H1 (cell line): ENCODE data around the gene GABRA6. TPM values are rescaled to one million over a fixed set of nuclear protein-coding genes. Genes with fewer than 3 reads are reported as not detected.

Source experiments
- CTCF ChIA-PET: fragments of 300-600 bp; sonication (Branson Sonifier 250); formaldehyde crosslinking; loops from one replicate; lab custom pipeline; 2021; ENCODE audit not compliant: partially characterized antibody; lab: Charles Lee
- POLR2A ChIA-PET: fragments of 300-600 bp; sonication (Branson Sonifier 250); formaldehyde crosslinking; loops from one replicate; lab custom pipeline; 2021; ENCODE audit warnings: inconsistent platforms; ENCODE audit not compliant: partially characterized antibody; lab: Charles Lee
- DNase-seq, 2 experiments: peaks; one replicate each; pipeline versions ENCODE4 v3.0.0 to v3.0.0-alpha.2; 2010 to 2022; ENCODE audit warnings: low spot score in 2 of 2, low read depth in 1 of 2, mixed read lengths in 1 of 2
- FAIRE-seq: peaks from 2 replicates; lab custom pipeline; 2011; peaks lifted over from hg19 to GRCh38; lab: Jason Lieb, UNC
- H2AFZ ChIP-seq: 2 replicates; pipeline ENCODE4 v1.8.1; 2012; ENCODE audit warnings: low read length, inconsistent platforms
- H2AK5ac ChIP-seq: 2 replicates; pipeline ENCODE4 v1.6.1; 2013; ENCODE audit warnings: low read depth, low read length
- H2BK120ac ChIP-seq: replicated peaks from 2 replicates; pipeline ENCODE3; 2013; ENCODE audit warnings: low read depth, low read length, inconsistent platforms
- H2BK12ac ChIP-seq: 2 replicates; pipeline ENCODE4 v1.6.1; 2013; ENCODE audit warnings: low read depth, low read length
- H2BK15ac ChIP-seq: 2 replicates; pipeline ENCODE4 v1.6.1; 2013; ENCODE audit warnings: low read length
- H2BK20ac ChIP-seq: 2 replicates; pipeline ENCODE4 v1.6.1; 2013; ENCODE audit warnings: low read length
- H2BK5ac ChIP-seq: 2 replicates; pipeline ENCODE4 v1.6.1; 2013; ENCODE audit warnings: low read depth, low read length
- H3K14ac ChIP-seq: 2 replicates; pipeline ENCODE4 v1.6.1; 2013; ENCODE audit warnings: inconsistent platforms; ENCODE audit not compliant: insufficient read length
- H3K18ac ChIP-seq: 2 replicates; pipeline ENCODE4 v1.6.1; 2013; ENCODE audit warnings: low read length; ENCODE audit errors: extremely low read depth
- H3K23ac ChIP-seq: 2 replicates; pipeline ENCODE4 v1.6.1; 2013; ENCODE audit warnings: inconsistent platforms; ENCODE audit not compliant: insufficient read length
- H3K23me2 ChIP-seq: 2 replicates; pipeline ENCODE4 v1.6.1; 2013; ENCODE audit warnings: low read depth, low read length
- H3K27ac ChIP-seq: 2 replicates; pipeline ENCODE4 v1.6.1; 2011; ENCODE audit warnings: low read depth, low read length, inconsistent platforms
- H3K27me3 ChIP-seq, 4 experiments: replicated peaks in 1 of 4; 1 replicate in 1 of 4; 2 replicates in 3 of 4; pipeline versions ENCODE4 v1.6.1 to v1.8.1; 2011 to 2013; ENCODE audit warnings: low read length in 3 of 4, mild to moderate bottlenecking in 3 of 4, inconsistent platforms in 2 of 4, mixed read lengths in 2 of 4, moderate library complexity in 1 of 4; ENCODE audit not compliant: control insufficient read depth in 3 of 4, insufficient read depth in 3 of 4; ENCODE audit errors: extremely low read depth in 1 of 4
- H3K36me3 ChIP-seq, 4 experiments: 2 replicates each; pipeline versions ENCODE4 v1.6.1 to v1.8.1; 2011 to 2013; ENCODE audit warnings: mild to moderate bottlenecking in 4 of 4, low read length in 3 of 4, moderate library complexity in 2 of 4, control low read depth in 1 of 4, inconsistent platforms in 1 of 4; ENCODE audit not compliant: insufficient read depth in 4 of 4, control insufficient read depth in 2 of 4
- H3K4ac ChIP-seq: replicated peaks from 2 replicates; pipeline ENCODE3; 2013; ENCODE audit warnings: low read length, low read depth, mixed read lengths, inconsistent platforms; ENCODE audit not compliant: insufficient read length
- H3K4me1 ChIP-seq, 4 experiments: replicated peaks in 1 of 4; 1 replicate in 1 of 4; 2 replicates in 3 of 4; pipeline versions ENCODE4 v1.6.1 to v1.8.1; 2011 to 2013; ENCODE audit warnings: low read length in 3 of 4, inconsistent platforms in 2 of 4, mixed read lengths in 1 of 4; ENCODE audit not compliant: insufficient read depth in 4 of 4, control insufficient read depth in 3 of 4
- H3K4me2 ChIP-seq, 2 experiments: 2 replicates each; pipeline versions ENCODE4 v1.6.1 to v1.8.1; 2011 to 2013; ENCODE audit warnings: low read depth in 2 of 2, low read length in 2 of 2, control low read depth in 1 of 2, inconsistent platforms in 1 of 2, mild to moderate bottlenecking in 1 of 2; ENCODE audit not compliant: insufficient read depth in 1 of 2
- H3K4me3 ChIP-seq, 4 experiments: fragments of 200-600, 300-600 bp in 1 of 4; sonication (generic), shearing (Covaris generic), sonication (Bioruptor Twin) in 1 of 4; 2 replicates each; pipeline versions ENCODE4 v1.5.1 to v1.8.1; 2011 to 2016; ENCODE audit warnings: low read length in 4 of 4, low read depth in 3 of 4, control low read depth in 2 of 4, inconsistent platforms in 2 of 4, mild to moderate bottlenecking in 2 of 4, mixed read lengths in 1 of 4, moderate library complexity in 1 of 4; ENCODE audit not compliant: insufficient read depth in 2 of 4; ENCODE audit errors: extremely low read depth in 1 of 4
- H3K56ac ChIP-seq: replicated peaks from 2 replicates; pipeline ENCODE3; 2013; ENCODE audit warnings: low read depth, mild to moderate bottlenecking, mixed read lengths, low read length, inconsistent platforms; ENCODE audit not compliant: insufficient read length
- H3K79me1 ChIP-seq: 2 replicates; pipeline ENCODE4 v1.6.1; 2013; ENCODE audit warnings: low read depth, low read length, control low read depth
- H3K79me2 ChIP-seq, 2 experiments: 2 replicates each; pipeline versions ENCODE4 v1.6.1 to v1.8.1; 2012 to 2013; ENCODE audit warnings: low read length in 2 of 2, mild to moderate bottlenecking in 2 of 2, inconsistent platforms in 1 of 2; ENCODE audit not compliant: insufficient read depth in 2 of 2, control insufficient read depth in 1 of 2
- H3K9ac ChIP-seq, 4 experiments: replicated peaks in 1 of 4; 1 replicate in 1 of 4; 2 replicates in 3 of 4; pipeline versions ENCODE4 v1.6.1 to v1.8.1; 2011 to 2013; ENCODE audit warnings: low read depth in 3 of 4, low read length in 3 of 4, control low read depth in 2 of 4, mild to moderate bottlenecking in 2 of 4, moderate library complexity in 2 of 4, inconsistent platforms in 1 of 4; ENCODE audit errors: extremely low read depth in 1 of 4
- H3K9me3 ChIP-seq, 2 experiments: 2 replicates each; pipeline versions ENCODE4 v1.6.1 to v1.8.1; 2012 to 2013; ENCODE audit warnings: mild to moderate bottlenecking in 2 of 2, moderate library complexity in 2 of 2, control low read depth in 1 of 2, inconsistent platforms in 1 of 2, low read depth in 1 of 2, low read length in 1 of 2, mixed read lengths in 1 of 2; ENCODE audit not compliant: insufficient read depth in 2 of 2
- H4K20me1 ChIP-seq, 2 experiments: replicated peaks in 1 of 2; 2 replicates each; pipeline versions ENCODE3 to v1.8.1; 2011 to 2013; ENCODE audit warnings: inconsistent platforms in 2 of 2, low read length in 2 of 2, mild to moderate bottlenecking in 1 of 2; ENCODE audit not compliant: insufficient read depth in 2 of 2, control insufficient read depth in 1 of 2
- H4K5ac ChIP-seq: 2 replicates; pipeline ENCODE4 v1.6.1; 2013; ENCODE audit warnings: low read length, low read depth, mixed read lengths, inconsistent platforms; ENCODE audit not compliant: insufficient read length
- H4K8ac ChIP-seq: 2 replicates; pipeline ENCODE4 v1.8.0; 2013; ENCODE audit warnings: mild to moderate bottlenecking, moderate library complexity, low read length, inconsistent platforms; ENCODE audit not compliant: insufficient read depth; ENCODE audit errors: extremely low read depth
- H4K91ac ChIP-seq: replicated peaks from 2 replicates; pipeline ENCODE3; 2013; ENCODE audit warnings: low read length, mixed read lengths, inconsistent platforms; ENCODE audit not compliant: insufficient read length
- ASH2L ChIP-seq: fragments of 200-600, 300-600 bp; sonication (generic); IDR thresholded peaks from one replicate; pipeline ENCODE4 v1.7.1; 2017; ENCODE audit warnings: low read length
- BCL11A ChIP-seq, 2 experiments: IDR thresholded peaks; one replicate each; pipeline ENCODE4 v1.6.1; 2011; ENCODE audit warnings: low read depth in 2 of 2, low read length in 2 of 2, mild to moderate bottlenecking in 2 of 2
- CBX5 ChIP-seq: fragments of 300-800, 300-1000 bp; sonication (generic); IDR thresholded peaks from 2 replicates; pipeline ENCODE4 v1.7.1; 2016; ENCODE audit warnings: antibody characterized with exemption, low read length, low read depth
- CREB1 ChIP-seq: IDR thresholded peaks from 2 replicates; pipeline ENCODE4 v1.6.1; 2012; ENCODE audit warnings: inconsistent platforms
- FOSL1 ChIP-seq: IDR thresholded peaks from 2 replicates; pipeline ENCODE4 v1.6.1; 2011; ENCODE audit warnings: mild to moderate bottlenecking, low read depth, low read length, moderate library complexity; ENCODE audit not compliant: insufficient read depth
- JUND ChIP-seq: IDR thresholded peaks from 2 replicates; pipeline ENCODE4 v1.6.1; 2011; ENCODE audit warnings: mild to moderate bottlenecking, improper control_type of control experiment, low read length
- MAFK ChIP-seq: IDR thresholded peaks from 2 replicates; pipeline ENCODE4 v1.6.1; 2012; ENCODE audit warnings: low read depth, mild to moderate bottlenecking, improper control_type of control experiment, low read length
- NANOG ChIP-seq: IDR thresholded peaks from 2 replicates; pipeline ENCODE4 v1.6.1; 2011; ENCODE audit warnings: low read length, low read depth, mild to moderate bottlenecking, inconsistent platforms; ENCODE audit not compliant: insufficient read depth, poor library complexity, severe bottlenecking
- NRF1 ChIP-seq: IDR thresholded peaks from 2 replicates; pipeline ENCODE4 v1.6.1; 2011; ENCODE audit warnings: mild to moderate bottlenecking, low read depth, low read length, improper control_type of control experiment
- POLR2A ChIP-seq, 2 experiments: IDR thresholded peaks; 1 replicate in 1 of 2; 2 replicates in 1 of 2; pipeline ENCODE4 v1.6.1; 2011; ENCODE audit warnings: low read depth in 2 of 2, low read length in 2 of 2, mild to moderate bottlenecking in 2 of 2; ENCODE audit errors: control extremely low read depth in 1 of 2
- SIX5 ChIP-seq: IDR thresholded peaks from 2 replicates; pipeline ENCODE4 v1.6.1; 2011; ENCODE audit warnings: mild to moderate bottlenecking, low read depth, low read length
- TAF7 ChIP-seq: optimal IDR thresholded peaks from 2 replicates; pipeline ENCODE3; 2011; ENCODE audit warnings: low read depth, mild to moderate bottlenecking, inconsistent platforms, low read length, moderate library complexity, borderline replicate concordance
- TCF12 ChIP-seq: IDR thresholded peaks from 2 replicates; pipeline ENCODE4 v1.6.1; 2011; ENCODE audit warnings: low read depth, mild to moderate bottlenecking, low read length
- TEAD4 ChIP-seq: IDR thresholded peaks from 2 replicates; pipeline ENCODE4 v1.6.1; 2012; ENCODE audit warnings: low read depth, low read length, inconsistent platforms, mixed read lengths
- ZNF274 ChIP-seq: IDR thresholded peaks from 2 replicates; pipeline ENCODE4 v1.7.0; 2012; ENCODE audit warnings: low read length, borderline replicate concordance; ENCODE audit errors: extremely low read depth
- WGBS, 2 experiments: shearing (Covaris generic) in 1 of 2; methylation state at CpG; one replicate each; pipeline versions ENCODE4 v1.1.6 to v1.1.7; 2013 to 2015; ENCODE audit warnings: low lambda C conversion rate in 2 of 2, mixed read lengths in 2 of 2, inconsistent platforms in 1 of 2, low coverage in 1 of 2, missing lambda C conversion rate in 1 of 2; ENCODE audit not compliant: insufficient replicate concordance in 2 of 2, insufficient coverage in 1 of 2, insufficient read length in 1 of 2; ENCODE audit errors: extremely low coverage in 1 of 2, missing lambda C conversion rate in 1 of 2; 5-methylcytosine and 5-hydroxymethylcytosine counted together
- long read RNA-seq, 2 experiments: library from RNA in 1 of 2; library from capped mRNA in 1 of 2; stranded (forward); transcript quantifications; one replicate each; pipeline ENCODE4 v2.0.0, GENCODE V29; 2021; ENCODE audit warnings: inconsistent platforms in 1 of 2
- polyA minus RNA-seq, 3 experiments: library from RNA; depleted of rRNA, polyadenylated mRNA; stranded (reverse); fragments of >200 nt; gene quantifications; 1 replicate in 2 of 3; 2 replicates in 1 of 3; pipeline ENCODE4 v1.2.3, GENCODE V29; 2011
- polyA plus RNA-seq, 7 experiments: library from polyadenylated mRNA; depleted of rRNA in 3 of 7; stranded (reverse) in 5 of 7; unstranded in 2 of 7; fragments of >200 nt in 5 of 7; fragments of 200-250 nt in 2 of 7; gene quantifications; 1 replicate in 5 of 7; 2 replicates in 1 of 7; 4 replicates in 1 of 7; pipeline versions ENCODE4 v1.2.1 to v1.2.3, GENCODE V29; 2011 to 2013; ENCODE audit warnings: missing spikeins in 2 of 7, mixed read lengths in 2 of 7
- total RNA-seq: library from RNA; stranded (reverse); fragmentation: NEBNext Ultra II Directional; extraction: Animal tissue kit (Norgen Biotek cat#: 25700); gene quantifications from 2 replicates; pipeline ENCODE4 v1.2.1, GENCODE V29; 2021

GABRA6 gene
- not detected in 2 replicates for total RNA-seq
- polyA plus RNA-seq (2011; rRNA removed) = not detected in 2 replicates
- not detected for polyA plus RNA-seq (2011; cell fraction: cytosol; rRNA removed)
- polyA plus RNA-seq (2011; cell fraction: nucleus; rRNA removed) = not detected
- polyA plus RNA-seq (2012, experiment 1 of 2) = not detected in 4 replicates
- not detected for polyA plus RNA-seq (2012, experiment 2 of 2)
- not detected for polyA plus RNA-seq (2013, experiment 1 of 2)
- not detected for polyA plus RNA-seq (2013, experiment 2 of 2)
- polyA minus RNA-seq (2011; rRNA and poly(A)+ RNA removed) = not detected in 2 replicates
- not detected for polyA minus RNA-seq (2011; cell fraction: cytosol; rRNA and poly(A)+ RNA removed)
- not detected for polyA minus RNA-seq (2011; cell fraction: nucleus; rRNA and poly(A)+ RNA removed)
- long read RNA-seq, experiment 1 = 0 reads
- long read RNA-seq, experiment 2 = 0 reads

DNA sequence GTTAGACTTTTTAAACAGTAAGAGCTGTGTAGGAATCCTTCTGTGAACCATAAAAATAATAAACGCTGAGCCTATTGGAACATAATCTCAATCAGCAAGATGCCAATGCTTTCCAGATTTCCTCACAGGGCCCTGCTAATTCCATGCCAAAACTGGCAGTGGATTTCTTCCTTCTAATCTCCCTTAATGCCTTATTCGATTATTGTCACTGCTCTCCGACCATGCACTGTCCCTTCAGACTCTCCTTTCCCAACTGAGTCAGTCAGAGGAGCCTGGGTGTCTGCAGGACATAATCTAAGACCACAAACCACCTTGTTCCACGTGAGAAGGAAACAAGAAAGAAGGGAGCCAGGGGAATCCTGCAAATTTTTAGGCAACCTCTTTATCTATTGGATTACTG, at the start of gene GABRA6:
Gene GABRA6 (plus strand): TSS at position 261 of the 400 bp plus-strand sequence. CDS start 269 bp downstream, outside the sequence.
- H2BK20ac ChIP-seq = no peak within 1 kb of the TSS
- no peak within 1 kb of the TSS for H2BK120ac ChIP-seq
- H3K79me1 ChIP-seq = no peaks in the 10 kb centered on the region
- H2AK5ac ChIP-seq = no peak within 1 kb of the TSS
- no peaks in the 10 kb centered on the region for H3K27me3 ChIP-seq
- no peaks in the 10 kb centered on the region for H3K4me1 ChIP-seq
- H3K9ac ChIP-seq = no peak within 1 kb of the TSS
- H2AFZ ChIP-seq = peak within 1 kb of the TSS; percentile 79
- DNase-seq (no peak), FAIRE-seq (no peak)
- ChIA-PET CTCF (interaction anchor here (0.6 to 1.5 kb wide), 3 partner anchors 8 to 10 kb away, joined by 3 to 4 read pairs (median 3); no protein-coding TSS in a partner anchor), POLR2A (no interaction called here)
- H4K91ac ChIP-seq = no peak within 1 kb of the TSS
- H3K56ac ChIP-seq = no peak within 1 kb of the TSS
- H3K4me2 ChIP-seq = no peak within 1 kb of the TSS
- no peak within 1 kb of the TSS for H3K14ac ChIP-seq
- H3K18ac ChIP-seq = no peak within 1 kb of the TSS
- H4K20me1 ChIP-seq = no peaks in the 10 kb centered on the region
- no peak within 1 kb of the TSS for H3K27ac ChIP-seq
- H3K23ac ChIP-seq = no peak within 1 kb of the TSS
- H3K4me3 ChIP-seq = no peak within 1 kb of the TSS
- H4K8ac ChIP-seq = no peak within 1 kb of the TSS
- H3K9me3 ChIP-seq = no peaks in the 10 kb centered on the region
- H2BK5ac ChIP-seq = no peak within 1 kb of the TSS
- H3K4ac ChIP-seq = no peak within 1 kb of the TSS
- no peak within 1 kb of the TSS for H2BK12ac ChIP-seq
- no peak within 1 kb of the TSS for H4K5ac ChIP-seq
- no peaks in the 10 kb centered on the region for H3K23me2 ChIP-seq
- WGBS, 2 experiments = 87% methylated on average over 4 of the region's 4 CpGs; no CpG with 5 or more reads in 1 of the 2 experiments
- H3K36me3 ChIP-seq = no peaks in the 10 kb centered on the region
- H3K79me2 ChIP-seq = no peaks in the 10 kb centered on the region
- H2BK15ac ChIP-seq = no peak within 1 kb of the TSS
- TF ChIP-seq ZNF274 (no peak), TEAD4 (no peak), NANOG (no peak), TCF12 (no peak), FOSL1 (no peak), JUND (no peak), MAFK (no peak), SIX5 (no peak), ASH2L (no peak), CREB1 (no peak), CBX5 (no peak), TAF7 (no peak), POLR2A (IDR thresholded peaks at IDR 0.05; ENCODE audit: control extremely low read depth in 1 of 2, low read depth in 2 of 2, low read length in 2 of 2) (no peak), BCL11A (IDR thresholded peaks at IDR 0.05; ENCODE audit: low read depth in 2 of 2, low read length in 2 of 2) (no peak), NRF1 (no peak)
